ENCODE results near the gene RPL35.
"Not testable (repeated sequence)": the region's sequence is repeated elsewhere in the genome, so short reads cannot be mapped to it uniquely, and the experiment has no call there.

GRCh38 chr9:124838132-124838531 is 23.6 kb downstream of the RPL35 start:
- not testable (repeated sequence) for TF ChIP-seq CTCF (conservative IDR thresholded peaks at IDR 0.05; ENCODE audit: low read depth in 2 of 2); POLR2AphosphoS5 (IDR thresholded peaks at IDR 0.05; ENCODE audit: low read depth); EZH2phosphoT487 (IDR thresholded peaks at IDR 0.05; ENCODE audit: unreplicated experiment); EZH2 (IDR thresholded peaks at IDR 0.05; ENCODE audit: low read depth, unreplicated experiment); JUNB (IDR thresholded peaks at IDR 0.05; ENCODE audit: unreplicated experiment); ETS1 (IDR thresholded peaks at IDR 0.05); ZNF462 (CRISPR knock-in tag; IDR thresholded peaks at IDR 0.05); STAT1 (IDR thresholded peaks at IDR 0.05; ENCODE audit: unreplicated experiment); ZNF331 (CRISPR knock-in tag; IDR thresholded peaks at IDR 0.05; ENCODE audit: low read depth); CREB1 (CRISPR knock-in tag; IDR thresholded peaks at IDR 0.05; ENCODE audit: low read depth); NANOG (IDR thresholded peaks at IDR 0.05; ENCODE audit: borderline replicate concordance); ZNF114 (CRISPR knock-in tag; IDR thresholded peaks at IDR 0.05)
- TF ChIP-seq, protein P1, sequence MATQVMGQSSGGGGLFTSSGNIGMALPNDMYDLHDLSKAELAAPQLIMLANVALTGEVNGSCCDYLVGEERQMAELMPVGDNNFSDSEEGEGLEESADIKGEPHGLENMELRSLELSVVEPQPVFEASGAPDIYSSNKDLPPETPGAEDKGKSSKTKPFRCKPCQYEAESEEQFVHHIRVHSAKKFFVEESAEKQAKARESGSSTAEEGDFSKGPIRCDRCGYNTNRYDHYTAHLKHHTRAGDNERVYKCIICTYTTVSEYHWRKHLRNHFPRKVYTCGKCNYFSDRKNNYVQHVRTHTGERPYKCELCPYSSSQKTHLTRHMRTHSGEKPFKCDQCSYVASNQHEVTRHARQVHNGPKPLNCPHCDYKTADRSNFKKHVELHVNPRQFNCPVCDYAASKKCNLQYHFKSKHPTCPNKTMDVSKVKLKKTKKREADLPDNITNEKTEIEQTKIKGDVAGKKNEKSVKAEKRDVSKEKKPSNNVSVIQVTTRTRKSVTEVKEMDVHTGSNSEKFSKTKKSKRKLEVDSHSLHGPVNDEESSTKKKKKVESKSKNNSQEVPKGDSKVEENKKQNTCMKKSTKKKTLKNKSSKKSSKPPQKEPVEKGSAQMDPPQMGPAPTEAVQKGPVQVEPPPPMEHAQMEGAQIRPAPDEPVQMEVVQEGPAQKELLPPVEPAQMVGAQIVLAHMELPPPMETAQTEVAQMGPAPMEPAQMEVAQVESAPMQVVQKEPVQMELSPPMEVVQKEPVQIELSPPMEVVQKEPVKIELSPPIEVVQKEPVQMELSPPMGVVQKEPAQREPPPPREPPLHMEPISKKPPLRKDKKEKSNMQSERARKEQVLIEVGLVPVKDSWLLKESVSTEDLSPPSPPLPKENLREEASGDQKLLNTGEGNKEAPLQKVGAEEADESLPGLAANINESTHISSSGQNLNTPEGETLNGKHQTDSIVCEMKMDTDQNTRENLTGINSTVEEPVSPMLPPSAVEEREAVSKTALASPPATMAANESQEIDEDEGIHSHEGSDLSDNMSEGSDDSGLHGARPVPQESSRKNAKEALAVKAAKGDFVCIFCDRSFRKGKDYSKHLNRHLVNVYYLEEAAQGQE (IDR thresholded peaks at IDR 0.05; ENCODE audit: unreplicated experiment), result not testable (repeated sequence)

Data from GM23338 (cell line).